Panc1 (cell line): Measurements from ENCODE around the gene RNU7-1.

ENCODE experiments used
- TF ChIP-seq, protein P1 (sequence below): fragments of 450-650 bp; IDR thresholded peaks from 2 replicates; pipeline ENCODE4 v1.5.1; 2017; ENCODE audit warnings: mild to moderate bottlenecking
- TF ChIP-seq, protein P2 (sequence below), 2 experiments: IDR thresholded peaks; 2 replicates each; pipeline ENCODE4 v1.6.1; 2011 to 2012; ENCODE audit warnings: low read depth in 2 of 2, control low read depth in 1 of 2, low read length in 1 of 2, mild to moderate bottlenecking in 1 of 2, moderate library complexity in 1 of 2; ENCODE audit not compliant: insufficient read depth in 1 of 2

DNA sequence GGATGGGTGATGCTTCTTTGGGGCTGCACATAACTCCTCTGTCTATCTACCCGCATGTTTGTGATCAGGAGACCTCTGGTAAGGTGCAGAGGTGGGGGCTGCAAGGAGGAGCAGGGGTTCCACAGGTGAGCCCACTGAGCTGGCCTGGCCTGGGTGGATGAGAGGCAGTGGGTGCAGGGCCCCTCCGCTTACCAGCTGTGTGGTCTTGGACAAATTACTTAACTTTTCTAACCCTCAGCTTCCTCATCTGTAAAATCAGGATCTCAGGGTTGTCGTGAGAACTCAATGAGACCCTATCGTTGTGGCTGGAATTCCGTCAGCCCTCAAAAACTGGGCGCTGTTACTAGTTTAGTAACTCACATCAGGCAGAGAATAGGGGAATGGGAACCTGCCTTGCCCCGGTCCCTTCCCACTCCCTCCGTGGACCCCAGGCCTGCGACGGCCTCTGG, 15.0 kb downstream of the RNU7-1 start:
- TF ChIP-seq, protein P1, sequence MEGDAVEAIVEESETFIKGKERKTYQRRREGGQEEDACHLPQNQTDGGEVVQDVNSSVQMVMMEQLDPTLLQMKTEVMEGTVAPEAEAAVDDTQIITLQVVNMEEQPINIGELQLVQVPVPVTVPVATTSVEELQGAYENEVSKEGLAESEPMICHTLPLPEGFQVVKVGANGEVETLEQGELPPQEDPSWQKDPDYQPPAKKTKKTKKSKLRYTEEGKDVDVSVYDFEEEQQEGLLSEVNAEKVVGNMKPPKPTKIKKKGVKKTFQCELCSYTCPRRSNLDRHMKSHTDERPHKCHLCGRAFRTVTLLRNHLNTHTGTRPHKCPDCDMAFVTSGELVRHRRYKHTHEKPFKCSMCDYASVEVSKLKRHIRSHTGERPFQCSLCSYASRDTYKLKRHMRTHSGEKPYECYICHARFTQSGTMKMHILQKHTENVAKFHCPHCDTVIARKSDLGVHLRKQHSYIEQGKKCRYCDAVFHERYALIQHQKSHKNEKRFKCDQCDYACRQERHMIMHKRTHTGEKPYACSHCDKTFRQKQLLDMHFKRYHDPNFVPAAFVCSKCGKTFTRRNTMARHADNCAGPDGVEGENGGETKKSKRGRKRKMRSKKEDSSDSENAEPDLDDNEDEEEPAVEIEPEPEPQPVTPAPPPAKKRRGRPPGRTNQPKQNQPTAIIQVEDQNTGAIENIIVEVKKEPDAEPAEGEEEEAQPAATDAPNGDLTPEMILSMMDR, result no peak
- TF ChIP-seq, protein P2, sequence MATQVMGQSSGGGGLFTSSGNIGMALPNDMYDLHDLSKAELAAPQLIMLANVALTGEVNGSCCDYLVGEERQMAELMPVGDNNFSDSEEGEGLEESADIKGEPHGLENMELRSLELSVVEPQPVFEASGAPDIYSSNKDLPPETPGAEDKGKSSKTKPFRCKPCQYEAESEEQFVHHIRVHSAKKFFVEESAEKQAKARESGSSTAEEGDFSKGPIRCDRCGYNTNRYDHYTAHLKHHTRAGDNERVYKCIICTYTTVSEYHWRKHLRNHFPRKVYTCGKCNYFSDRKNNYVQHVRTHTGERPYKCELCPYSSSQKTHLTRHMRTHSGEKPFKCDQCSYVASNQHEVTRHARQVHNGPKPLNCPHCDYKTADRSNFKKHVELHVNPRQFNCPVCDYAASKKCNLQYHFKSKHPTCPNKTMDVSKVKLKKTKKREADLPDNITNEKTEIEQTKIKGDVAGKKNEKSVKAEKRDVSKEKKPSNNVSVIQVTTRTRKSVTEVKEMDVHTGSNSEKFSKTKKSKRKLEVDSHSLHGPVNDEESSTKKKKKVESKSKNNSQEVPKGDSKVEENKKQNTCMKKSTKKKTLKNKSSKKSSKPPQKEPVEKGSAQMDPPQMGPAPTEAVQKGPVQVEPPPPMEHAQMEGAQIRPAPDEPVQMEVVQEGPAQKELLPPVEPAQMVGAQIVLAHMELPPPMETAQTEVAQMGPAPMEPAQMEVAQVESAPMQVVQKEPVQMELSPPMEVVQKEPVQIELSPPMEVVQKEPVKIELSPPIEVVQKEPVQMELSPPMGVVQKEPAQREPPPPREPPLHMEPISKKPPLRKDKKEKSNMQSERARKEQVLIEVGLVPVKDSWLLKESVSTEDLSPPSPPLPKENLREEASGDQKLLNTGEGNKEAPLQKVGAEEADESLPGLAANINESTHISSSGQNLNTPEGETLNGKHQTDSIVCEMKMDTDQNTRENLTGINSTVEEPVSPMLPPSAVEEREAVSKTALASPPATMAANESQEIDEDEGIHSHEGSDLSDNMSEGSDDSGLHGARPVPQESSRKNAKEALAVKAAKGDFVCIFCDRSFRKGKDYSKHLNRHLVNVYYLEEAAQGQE (IDR thresholded peaks at IDR 0.05; ENCODE audit: insufficient read depth in 1 of 2, low read depth in 2 of 2, low read length in 1 of 2), result no peak
